BE2C (cell line): ENCODE results near the gene USP48.

Experiments used
- DNase-seq: peaks from one replicate; pipeline ENCODE4 v3.0.0-alpha.2; 2020
- H3K27me3 ChIP-seq: fragments of 250-450 bp; sonication (Bioruptor Pico); 2 replicates; pipeline ENCODE4 v1.5.1; 2020; ENCODE audit warnings: mild to moderate bottlenecking
- H3K36me3 ChIP-seq: fragments of 250-450 bp; sonication (Bioruptor Pico); 2 replicates; pipeline ENCODE4 v1.5.1; 2020; ENCODE audit warnings: mild to moderate bottlenecking
- H3K4me1 ChIP-seq: fragments of 250-450 bp; sonication (Bioruptor Pico); 2 replicates; pipeline ENCODE4 v1.5.1; 2020
- H3K4me3 ChIP-seq: 2 replicates; pipeline ENCODE4 v1.5.1; 2011; ENCODE audit warnings: low read depth, low read length
- H3K9me3 ChIP-seq: fragments of 250-450 bp; sonication (Bioruptor Pico); 2 replicates; pipeline ENCODE4 v1.5.1; 2020
- TF ChIP-seq, protein P1 (sequence below): IDR thresholded peaks from 2 replicates; pipeline ENCODE4 v1.5.1; 2012; ENCODE audit warnings: mild to moderate bottlenecking, low read depth, low read length

The USP48 gene

DNA sequence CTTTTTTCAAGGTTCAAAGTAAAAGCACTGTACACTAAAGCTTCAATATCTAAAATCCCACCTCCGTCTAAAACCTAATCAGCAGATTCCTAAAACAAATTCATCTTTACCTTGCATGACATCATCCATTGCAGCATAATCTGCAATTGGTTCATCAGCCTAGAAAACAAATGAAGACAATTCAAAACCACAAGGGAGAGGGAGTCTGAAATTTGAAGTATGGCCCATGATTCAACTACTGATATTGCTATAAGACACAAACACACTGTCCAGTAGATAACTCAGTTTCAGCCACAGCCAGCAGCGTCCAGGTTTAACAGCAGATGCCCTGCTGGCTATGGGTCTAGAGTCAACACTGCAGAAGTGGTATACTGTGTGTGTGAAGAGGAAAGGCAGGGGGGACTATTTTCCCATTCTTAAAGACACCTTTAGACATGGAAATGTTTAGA, 95.8 kb downstream of the USP48 start:
- Histone ChIP-seq H3K4me1 (no peaks in the 10 kb centered on the region), H3K27me3 (no peaks in the 10 kb centered on the region), H3K4me3 (no peak overlapping the region), H3K36me3 (peaks cover 5% of the 10 kb centered on the region; the same call in 1 of the 2 replicates), H3K9me3 (no peaks in the 10 kb centered on the region)
- TF ChIP-seq, protein P1, sequence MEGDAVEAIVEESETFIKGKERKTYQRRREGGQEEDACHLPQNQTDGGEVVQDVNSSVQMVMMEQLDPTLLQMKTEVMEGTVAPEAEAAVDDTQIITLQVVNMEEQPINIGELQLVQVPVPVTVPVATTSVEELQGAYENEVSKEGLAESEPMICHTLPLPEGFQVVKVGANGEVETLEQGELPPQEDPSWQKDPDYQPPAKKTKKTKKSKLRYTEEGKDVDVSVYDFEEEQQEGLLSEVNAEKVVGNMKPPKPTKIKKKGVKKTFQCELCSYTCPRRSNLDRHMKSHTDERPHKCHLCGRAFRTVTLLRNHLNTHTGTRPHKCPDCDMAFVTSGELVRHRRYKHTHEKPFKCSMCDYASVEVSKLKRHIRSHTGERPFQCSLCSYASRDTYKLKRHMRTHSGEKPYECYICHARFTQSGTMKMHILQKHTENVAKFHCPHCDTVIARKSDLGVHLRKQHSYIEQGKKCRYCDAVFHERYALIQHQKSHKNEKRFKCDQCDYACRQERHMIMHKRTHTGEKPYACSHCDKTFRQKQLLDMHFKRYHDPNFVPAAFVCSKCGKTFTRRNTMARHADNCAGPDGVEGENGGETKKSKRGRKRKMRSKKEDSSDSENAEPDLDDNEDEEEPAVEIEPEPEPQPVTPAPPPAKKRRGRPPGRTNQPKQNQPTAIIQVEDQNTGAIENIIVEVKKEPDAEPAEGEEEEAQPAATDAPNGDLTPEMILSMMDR: no peak
- no peak for DNase-seq

DNA sequence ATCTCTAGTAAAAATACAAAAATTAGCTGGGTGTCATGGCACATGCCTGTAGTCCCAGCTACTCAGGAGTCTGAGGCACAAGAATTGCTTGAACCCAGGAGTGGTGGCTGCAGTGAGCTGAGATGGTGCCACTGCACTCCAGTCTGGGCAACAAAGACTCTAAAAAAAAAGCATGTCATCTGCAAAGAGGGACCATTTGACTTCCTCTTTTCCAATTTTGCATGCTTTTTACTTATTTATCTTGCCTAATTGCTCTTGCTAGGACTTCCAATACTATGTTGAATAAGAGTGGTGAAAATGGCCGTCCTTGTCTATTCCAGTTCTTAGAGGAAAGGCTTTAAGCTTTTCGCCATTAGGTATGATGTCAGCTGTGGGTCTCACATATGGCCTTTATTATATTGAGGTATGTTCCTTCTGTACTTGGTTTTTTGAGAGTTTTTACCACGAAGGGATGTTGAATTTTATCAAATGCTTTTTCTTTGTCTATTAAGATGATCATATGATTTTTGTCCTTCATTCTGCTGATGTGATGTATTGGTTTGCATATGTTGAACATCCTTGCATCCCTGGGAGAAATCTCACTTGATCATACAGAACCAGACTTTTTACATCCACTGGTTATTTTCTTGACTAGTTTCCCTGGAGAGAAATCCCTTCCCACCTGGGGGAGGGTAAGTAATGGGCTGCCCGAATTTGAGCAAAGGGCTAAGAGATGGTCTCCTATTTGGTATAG, 96.8 kb downstream of the USP48 start:
- TF ChIP-seq, protein P1: no peak
- no peak for DNase-seq
- Histone ChIP-seq H3K27me3 (no peaks in the 10 kb centered on the region), H3K4me1 (no peaks in the 10 kb centered on the region), H3K9me3 (no peaks in the 10 kb centered on the region), H3K4me3 (no peak overlapping the region), H3K36me3 (peaks cover 5% of the 10 kb centered on the region; the same call in 1 of the 2 replicates)

DNA sequence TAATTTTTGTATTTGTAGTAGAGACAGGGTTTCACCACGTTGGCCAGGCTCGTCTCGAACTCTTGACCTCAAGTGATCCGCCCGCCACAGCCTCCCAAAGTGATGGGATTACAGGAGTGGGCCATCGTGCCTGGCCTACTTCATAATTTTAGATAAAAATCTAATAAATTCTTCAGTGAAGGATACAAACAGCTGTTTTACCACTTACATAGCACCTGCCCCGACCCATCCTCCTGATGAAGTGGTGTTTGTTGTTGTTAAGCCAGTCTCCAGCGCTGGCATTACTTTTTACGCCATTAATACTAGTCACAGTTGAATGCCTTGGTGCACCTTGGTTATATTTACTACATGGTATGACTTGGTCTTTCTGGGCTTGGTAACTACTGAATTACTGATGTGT, 101.5 kb downstream of the USP48 start:
- no peak for DNase-seq
- TF ChIP-seq, protein P1: no peak
- H3K27me3 ChIP-seq: no peaks in the 10 kb centered on the region
- no peaks in the 10 kb centered on the region for H3K4me1 ChIP-seq
- no peaks in the 10 kb centered on the region for H3K9me3 ChIP-seq
- no peak overlapping the region for H3K4me3 ChIP-seq
- H3K36me3 ChIP-seq: peaks cover 3% of the 10 kb centered on the region; the same call in 1 of the 2 replicates

DNA sequence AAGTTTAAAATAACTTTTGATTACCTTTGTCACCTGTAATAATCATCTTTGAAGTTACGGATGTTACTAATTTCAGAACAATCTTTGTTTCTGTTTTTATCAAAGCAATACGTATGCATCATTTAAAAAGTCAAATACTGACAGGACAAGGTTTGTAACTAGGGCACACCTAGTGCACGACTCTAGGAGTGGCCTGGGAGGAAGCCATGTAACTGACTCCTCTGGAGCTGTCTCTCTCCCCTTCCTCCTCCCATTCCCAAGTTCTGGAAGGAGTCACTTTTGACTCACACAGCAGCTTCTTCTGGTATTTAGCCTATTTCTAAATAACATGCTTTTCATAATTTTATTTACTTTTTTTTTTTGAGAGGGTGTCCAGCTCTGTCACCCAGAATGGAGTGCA, 102.0 kb downstream of the USP48 start:
- TF ChIP-seq, protein P1: no peak
- no peak for DNase-seq
- Histone ChIP-seq H3K36me3 (no peaks in the 10 kb centered on the region), H3K27me3 (no peaks in the 10 kb centered on the region), H3K9me3 (no peaks in the 10 kb centered on the region), H3K4me1 (no peaks in the 10 kb centered on the region), H3K4me3 (no peak overlapping the region)

DNA sequence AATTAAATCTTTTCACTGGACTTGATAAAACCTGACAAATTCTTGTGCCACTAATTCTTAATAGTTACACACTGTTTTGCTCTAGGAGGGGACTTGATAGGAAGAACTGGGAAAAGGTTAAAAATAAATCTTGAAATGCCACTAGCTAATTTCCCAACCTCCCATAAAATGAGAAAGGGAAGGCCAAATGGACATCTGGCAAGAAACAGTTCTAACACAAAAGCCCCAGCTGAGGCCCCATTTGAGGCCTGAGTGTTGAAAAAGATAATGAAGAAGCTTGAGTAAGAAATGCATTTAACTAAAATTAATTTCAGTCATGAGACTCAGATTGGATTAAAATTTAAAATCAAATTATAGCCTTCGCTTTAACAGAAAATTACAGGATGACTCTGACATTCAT, 102.6 kb downstream of the USP48 start:
- TF ChIP-seq, protein P1: no peak
- no peaks in the 10 kb centered on the region for H3K27me3 ChIP-seq
- no peaks in the 10 kb centered on the region for H3K36me3 ChIP-seq
- DNase-seq: no peak
- no peaks in the 10 kb centered on the region for H3K4me1 ChIP-seq
- no peak overlapping the region for H3K4me3 ChIP-seq
- H3K9me3 ChIP-seq: no peaks in the 10 kb centered on the region

DNA sequence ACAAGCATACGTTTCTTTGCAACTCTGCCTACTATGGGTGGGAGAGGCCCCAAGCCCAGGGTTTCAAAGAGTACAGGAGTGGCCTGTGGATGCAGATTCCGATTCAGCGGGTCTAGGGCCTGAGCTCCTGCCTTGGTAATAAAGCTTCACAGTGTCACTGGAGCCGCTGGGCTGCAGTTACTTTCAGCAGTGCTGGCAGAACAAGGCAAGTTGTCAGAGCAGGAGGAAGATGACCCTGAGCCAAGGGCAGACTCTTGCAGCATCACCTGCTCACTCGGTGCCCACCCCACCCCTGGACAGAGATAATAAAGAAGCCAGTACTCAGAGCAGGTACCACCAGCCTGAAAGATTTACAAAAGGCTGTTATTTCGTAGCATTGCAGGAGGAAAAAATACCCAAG, 105.8 kb downstream of the USP48 start:
- Histone ChIP-seq H3K9me3 (no peaks in the 10 kb centered on the region), H3K4me3 (no peak overlapping the region), H3K4me1 (peaks cover 8% of the 10 kb centered on the region), H3K36me3 (no peaks in the 10 kb centered on the region), H3K27me3 (no peaks in the 10 kb centered on the region)
- DNase-seq: no peak
- TF ChIP-seq, protein P1: no peak
